Measurements from ENCODE around the gene STPG4. TPM values are rescaled to one million over a fixed set of nuclear protein-coding genes. Genes with fewer than 3 reads are reported as not detected.

STPG4 gene
- total RNA-seq, 1 experiment from 2014 or later, result 10.6 TPM

- Histone ChIP-seq H4K20me1 (ENCODE audit: insufficient read depth) (no peaks in the 10 kb centered on the region), H3K27ac (ENCODE audit: low read depth, low read length) (no peak overlapping the region), H3K36me3 (ENCODE audit: control insufficient read depth in 1 of 2, insufficient read depth in 2 of 2, low read length in 2 of 2) (no peaks in the 10 kb centered on the region), H3K9ac (ENCODE audit: low read length) (no peak overlapping the region), H3K79me2 (ENCODE audit: insufficient read depth, low read length) (peaks cover 94% of the 10 kb centered on the region), H3K27me3 (ENCODE audit: insufficient read depth, low read length) (no peaks in the 10 kb centered on the region), H3K9me2 (ENCODE audit: insufficient read depth) (no peaks in the 10 kb centered on the region), H3K4me2 (ENCODE audit: low read length) (0 out of 2 replicates have a peak overlapping the region, but pooled peaks have one; percentile 15), H3K9me3 (ENCODE audit: control insufficient read depth in 1 of 2, insufficient read depth in 1 of 2, low read depth in 1 of 2, low read length in 2 of 2) (no peaks in the 10 kb centered on the region), H2AFZ (ENCODE audit: low read depth, low read length, poor library complexity, severe bottlenecking) (no peak overlapping the region), H3K4me3 (replicated peaks in 1 of 2; ENCODE audit: low read depth in 1 of 2, low read length in 2 of 2) (no peak overlapping the region), H3K4me1 (ENCODE audit: control insufficient read depth in 1 of 2, insufficient read depth in 2 of 2, low read length in 2 of 2) (peaks cover 25 to 53% of the 10 kb centered on the region in 2 experiments)
- ChIA-PET CTCF (no interaction called here), RAD21 (ENCODE audit: low non-redundant PET in 1 of 2, low total read pairs in 2 of 2, uncharacterized antibody in 2 of 2, unreplicated experiment in 2 of 2) (no interaction called here), POLR2A (no interaction called here)
- intact Hi-C loops (cut with micrococcal nuclease), result no loop called here
- TF ChIP-seq SIN3A (IDR thresholded peaks at IDR 0.05; ENCODE audit: low read depth) (no peak), EZH2 (IDR thresholded peaks at IDR 0.05) (no peak), POLR2AphosphoS5 (IDR thresholded peaks at IDR 0.05; ENCODE audit: low read depth, low read length) (no peak), YY1 (IDR thresholded peaks at IDR 0.05; ENCODE audit: extremely low read depth, insufficient replicate concordance, low read depth, low read length) (no peak), ZBTB33 (IDR thresholded peaks at IDR 0.05; ENCODE audit: extremely low read depth, insufficient replicate concordance, low read length) (no peak)
- DNase-seq (ENCODE audit: low read depth, low spot score), result no peak
- BruUV-seq (replicated peaks), result no TSS peak
- no peak for ATAC-seq
These were observed 64.0 kb downstream of the STPG4 start for GRCh38 chr2:47091118-47091517.

GRCh38 chr2:47089083-47089464 is 66.0 kb downstream of the STPG4 start:
- H3K27me3 ChIP-seq (ENCODE audit: insufficient read depth, low read length), result no peaks in the 10 kb centered on the region
- no peaks in the 10 kb centered on the region for H4K20me1 ChIP-seq (ENCODE audit: insufficient read depth)
- H3K4me1 ChIP-seq (ENCODE audit: control insufficient read depth in 1 of 2, insufficient read depth in 2 of 2, low read length in 2 of 2), result peaks cover 25 to 63% of the 10 kb centered on the region in 2 experiments
- DNase-seq (ENCODE audit: low read depth, low spot score) (peak; percentile 39), ATAC-seq (peak; percentile 84)
- no TSS peak for BruUV-seq (replicated peaks)
- no peaks in the 10 kb centered on the region for H3K9me2 ChIP-seq (ENCODE audit: insufficient read depth)
- POLR2A ChIA-PET, result interaction anchor here (1.8 kb wide), 1 partner anchor 12 kb away, joined by 5 read pairs; no protein-coding TSS in a partner anchor
- intact Hi-C loops (cut with micrococcal nuclease), result no loop called here
- H3K9ac ChIP-seq (ENCODE audit: low read length), result peak overlapping the region; percentile 27
- H3K36me3 ChIP-seq (ENCODE audit: control insufficient read depth in 1 of 2, insufficient read depth in 2 of 2, low read length in 2 of 2), result no peaks in the 10 kb centered on the region
- peaks cover 89% of the 10 kb centered on the region for H3K79me2 ChIP-seq (ENCODE audit: insufficient read depth, low read length)
- H3K4me2 ChIP-seq (ENCODE audit: low read length), result peak overlapping the region; percentile 63
- TF ChIP-seq JUND (IDR thresholded peaks at IDR 0.05) (no peak), SP1 (IDR thresholded peaks at IDR 0.05; ENCODE audit: low read depth) (no peak), ZFX (IDR thresholded peaks at IDR 0.05) (no peak), RAD21 (IDR thresholded peaks at IDR 0.05; ENCODE audit: low read depth) (no peak), SRF (IDR thresholded peaks at IDR 0.05; ENCODE audit: low read depth) (no peak), REST (IDR thresholded peaks at IDR 0.05; ENCODE audit: low read depth) (no peak), POLR2AphosphoS5 (IDR thresholded peaks at IDR 0.05; ENCODE audit: low read depth, low read length) (no peak)
- no peaks in the 10 kb centered on the region for H3K9me3 ChIP-seq (ENCODE audit: control insufficient read depth in 1 of 2, insufficient read depth in 1 of 2, low read depth in 1 of 2, low read length in 2 of 2)
- peak overlapping the region; percentile 52; the same call in 1 of the 2 replicates for H3K27ac ChIP-seq (ENCODE audit: low read depth, low read length)
- RAD21 ChIA-PET (ENCODE audit: low non-redundant PET in 1 of 2, low total read pairs in 2 of 2, uncharacterized antibody in 2 of 2, unreplicated experiment in 2 of 2), result no interaction called here
- H2AFZ ChIP-seq (ENCODE audit: low read depth, low read length, poor library complexity, severe bottlenecking), result no peak overlapping the region
- H3K4me3 ChIP-seq (replicated peaks in 1 of 2; ENCODE audit: low read depth in 1 of 2, low read length in 2 of 2), result 0 out of 4 replicates have a peak overlapping the region, but pooled peaks of 1 of the 2 experiments have one; percentile 5
- CTCF ChIA-PET, result interaction anchor here (1.1 to 1.7 kb wide), 2 partner anchors 10 to 12 kb away, joined by 4 to 5 read pairs; no protein-coding TSS in a partner anchor
